GM12873 (cell line): ENCODE results near the gene CACNB4.

Source experiments
- CTCF ChIP-seq: IDR thresholded peaks from 2 replicates; pipeline ENCODE4 v1.5.1; 2012; ENCODE audit warnings: low read depth, mild to moderate bottlenecking, moderate library complexity, low read length, control low read depth; ENCODE audit not compliant: insufficient read depth; ENCODE audit errors: missing control alignments

CACNB4 gene

GRCh38 chr2:152050915-152051314, 47.9 kb downstream of the CACNB4 start:
- TF ChIP-seq CTCF = no peak

- TF ChIP-seq CTCF = no peak
Observed at GRCh38 chr2:152050341-152050740, 48.5 kb downstream of the CACNB4 start.

- TF ChIP-seq CTCF = no peak
Observed at GRCh38 chr2:152049541-152049940, 49.3 kb downstream of the CACNB4 start.

GRCh38 chr2:152047824-152048471, 50.9 kb downstream of the CACNB4 start:
- TF ChIP-seq CTCF = peak; percentile 66

GRCh38 chr2:152046940-152047339, 51.9 kb downstream of the CACNB4 start:
- no peak for TF ChIP-seq CTCF

GRCh38 chr2:152042636-152043615, 55.9 kb downstream of the CACNB4 start:
- TF ChIP-seq CTCF = no peak

GRCh38 chr2:152038441-152038958, 60.3 kb downstream of the CACNB4 start:
- no peak for TF ChIP-seq CTCF
